GM08714 (cell line): ENCODE data around the gene GHRHR.

ENCODE experiments used
- H3K4me3 ChIP-seq: fragments of 200-500 bp; sonication (Bioruptor generic); 2 replicates; pipeline ENCODE4 v1.5.1; 2014; ENCODE audit warnings: mild to moderate bottlenecking, low read length, inconsistent platforms
- ZNF274 ChIP-seq: IDR thresholded peaks from 2 replicates; pipeline ENCODE4 v1.6.1; 2012; ENCODE audit warnings: mild to moderate bottlenecking, low read depth, low read length

GHRHR gene

GRCh38 chr7:30990673-30991170 lies 27.0 kb downstream of the GHRHR start:
- no peak for TF ChIP-seq ZNF274
- H3K4me3 ChIP-seq: no peak overlapping the region

GRCh38 chr7:30992414-30992813 lies 28.7 kb downstream of the GHRHR start:
- no peak for TF ChIP-seq ZNF274
- H3K4me3 ChIP-seq: no peak overlapping the region

GRCh38 chr7:30994206-30995100 lies 30.7 kb downstream of the GHRHR start:
- no peak for TF ChIP-seq ZNF274
- H3K4me3 ChIP-seq: no peak overlapping the region

GRCh38 chr7:30995536-30995935 lies 31.8 kb downstream of the GHRHR start:
- no peak for TF ChIP-seq ZNF274

GRCh38 chr7:30996256-30996655 lies 32.5 kb downstream of the GHRHR start:
- no peak overlapping the region for H3K4me3 ChIP-seq
- TF ChIP-seq ZNF274: no peak

More at GRCh38 chr7:30995536-30995935, 31.8 kb downstream of the GHRHR start:
- no peak overlapping the region for H3K4me3 ChIP-seq

- H3K4me3 ChIP-seq: no peak overlapping the region
- no peak for TF ChIP-seq ZNF274
Observed at GRCh38 chr7:30996883-30997282, 33.1 kb downstream of the GHRHR start.

GRCh38 chr7:30997316-30997715 lies 33.6 kb downstream of the GHRHR start:
- H3K4me3 ChIP-seq: no peak overlapping the region
- TF ChIP-seq ZNF274: no peak

GRCh38 chr7:30998180-30998579 lies 34.4 kb downstream of the GHRHR start:
- H3K4me3 ChIP-seq: no peak overlapping the region
- no peak for TF ChIP-seq ZNF274

- no peak for TF ChIP-seq ZNF274
- no peak overlapping the region for H3K4me3 ChIP-seq
Observed at GRCh38 chr7:31000161-31000693, 36.5 kb downstream of the GHRHR start.

- no peak overlapping the region for H3K4me3 ChIP-seq
- TF ChIP-seq ZNF274: no peak
Observed at GRCh38 chr7:31000779-31001178, 37.0 kb downstream of the GHRHR start.

GRCh38 chr7:31002256-31002655 lies 38.5 kb downstream of the GHRHR start:
- TF ChIP-seq ZNF274: no peak
- H3K4me3 ChIP-seq: no peak overlapping the region

- H3K4me3 ChIP-seq: no peak overlapping the region
- no peak for TF ChIP-seq ZNF274
Observed at GRCh38 chr7:31003097-31003496, 39.3 kb downstream of the GHRHR start.

- TF ChIP-seq ZNF274: no peak
- H3K4me3 ChIP-seq: no peak overlapping the region
Observed at GRCh38 chr7:31003721-31004120, 40.0 kb downstream of the GHRHR start.

- no peak overlapping the region for H3K4me3 ChIP-seq
- no peak for TF ChIP-seq ZNF274
Observed at GRCh38 chr7:31004393-31004792, 40.6 kb downstream of the GHRHR start.

GRCh38 chr7:31006857-31007256 lies 43.1 kb downstream of the GHRHR start:
- H3K4me3 ChIP-seq: no peak overlapping the region
- no peak for TF ChIP-seq ZNF274
